ENCODE results near the gene OTOF.

DNA sequence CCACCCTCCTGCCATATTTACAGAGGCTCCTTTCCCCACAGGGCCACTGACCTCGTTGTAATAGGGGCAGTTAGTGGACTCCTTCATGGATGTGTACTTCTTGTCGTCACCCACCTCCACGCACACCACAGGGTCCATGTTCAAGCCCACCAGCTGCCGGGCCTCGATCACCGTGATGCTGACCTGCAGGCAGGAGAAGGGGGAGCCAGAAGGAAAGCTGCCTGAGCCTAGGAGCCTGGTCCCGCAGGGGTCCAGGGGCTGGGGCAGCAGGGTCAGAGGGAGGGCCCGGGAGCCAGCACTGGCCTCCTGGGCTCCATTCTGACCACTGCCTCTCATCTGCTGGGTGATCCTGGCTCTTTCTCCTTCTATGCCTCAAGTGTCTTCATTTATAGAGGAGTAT lies 17.0 kb upstream of the OTOF start:
- TF ChIP-seq POLR2A (IDR thresholded peaks at IDR 0.05; ENCODE audit: low read depth, low read length): no peak
- no peak for TF ChIP-seq CTCF (IDR thresholded peaks at IDR 0.05; ENCODE audit: extremely low read depth in 1 of 2, insufficient read depth in 1 of 2, low read depth in 1 of 2, low read length in 2 of 2)
- TF ChIP-seq POLR2AphosphoS5 (IDR thresholded peaks at IDR 0.05; ENCODE audit: insufficient read depth, low read depth, low read length): no peak
- no peak for TF ChIP-seq MYC (IDR thresholded peaks at IDR 0.05; ENCODE audit: low read depth, low read length)
- TF ChIP-seq EZH2 (IDR thresholded peaks at IDR 0.05; ENCODE audit: borderline replicate concordance, low read depth, low read length, severe bottlenecking): no peak
- TF ChIP-seq JUN (IDR thresholded peaks at IDR 0.05; ENCODE audit: borderline replicate concordance, insufficient read depth, insufficient read length, low read depth): no peak
- TF ChIP-seq, protein P1, sequence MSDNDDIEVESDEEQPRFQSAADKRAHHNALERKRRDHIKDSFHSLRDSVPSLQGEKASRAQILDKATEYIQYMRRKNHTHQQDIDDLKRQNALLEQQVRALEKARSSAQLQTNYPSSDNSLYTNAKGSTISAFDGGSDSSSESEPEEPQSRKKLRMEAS (IDR thresholded peaks at IDR 0.05; ENCODE audit: insufficient read depth, insufficient read length): no peak
- no peak for TF ChIP-seq GATA2 (IDR thresholded peaks at IDR 0.05; ENCODE audit: insufficient read depth, insufficient read length, low read depth, low read length)
- no peak for TF ChIP-seq FOS (IDR thresholded peaks at IDR 0.05; ENCODE audit: borderline replicate concordance, insufficient read depth, low read length)

All from endothelial cell of umbilical vein (primary cell).